WTC11 (cell line): Measurements from ENCODE around the gene MSANTD2. TPM values are rescaled to one million over a fixed set of nuclear protein-coding genes. Genes with fewer than 3 reads are reported as not detected.

Source experiments
- ATAC-seq: fragments of 200-7000 bp; cut with Tn5 transposase; 2 replicates; pipeline ENCODE4 v1.10.0; 2021; ENCODE audit warnings: mild to moderate bottlenecking, moderate library complexity
- CTCF ChIA-PET: fragments of 300-600 bp; sonication (Branson Sonifier 250); formaldehyde crosslinking; loops from one replicate; lab custom pipeline; 2021; ENCODE audit warnings: antibody characterized with exemption; lab: Charles Lee
- POLR2A ChIA-PET: fragments of 350-600 bp; sonication (Branson Sonifier 250); formaldehyde crosslinking; loops from one replicate; lab custom pipeline; 2021; ENCODE audit warnings: antibody characterized with exemption; lab: Charles Lee
- DNase-seq: peaks from one replicate; pipeline ENCODE4 v3.0.0; 2021; ENCODE audit warnings: low spot score
- H3K27ac Mint-ChIP-seq: 2 replicates; pipeline ENCODE4 v1.8.0; 2021; ENCODE audit warnings: mixed read lengths
- H3K27me3 Mint-ChIP-seq: 2 replicates; pipeline ENCODE4 v1.8.0; 2021; ENCODE audit warnings: low read depth, mild to moderate bottlenecking, moderate library complexity, mixed read lengths
- H3K36me3 Mint-ChIP-seq: 2 replicates; pipeline ENCODE4 v1.8.0; 2021; ENCODE audit warnings: mixed read lengths
- H3K4me1 Mint-ChIP-seq: 2 replicates; pipeline ENCODE4 v1.8.0; 2022; ENCODE audit warnings: mixed read lengths
- H3K4me3 Mint-ChIP-seq: 2 replicates; pipeline ENCODE4 v1.8.0; 2021; ENCODE audit warnings: mild to moderate bottlenecking, moderate library complexity, mixed read lengths
- H3K9me3 Mint-ChIP-seq: 2 replicates; pipeline ENCODE4 v1.8.0; 2021; ENCODE audit warnings: mixed read lengths
- CREM ChIP-seq: sonication (generic); formaldehyde crosslinking; IDR thresholded peaks from 2 replicates; pipeline ENCODE4 v1.8.1; 2022; ENCODE audit warnings: mild to moderate bottlenecking, missing genetic modification reagents, moderate library complexity
- EMX1 ChIP-seq: fragments of 250-450 bp; sonication (Bioruptor Pico); IDR thresholded peaks from 2 replicates; pipeline ENCODE4 v1.8.0; 2021; ENCODE audit warnings: mild to moderate bottlenecking
- FOXK1 ChIP-seq: sonication (generic); formaldehyde crosslinking; IDR thresholded peaks from 2 replicates; pipeline ENCODE4 v1.8.0; 2022; ENCODE audit warnings: mild to moderate bottlenecking, moderate library complexity, missing genetic modification reagents
- GABPB1 ChIP-seq: sonication (generic); formaldehyde crosslinking; IDR thresholded peaks from 2 replicates; pipeline ENCODE4 v1.8.1; 2023; ENCODE audit warnings: mild to moderate bottlenecking, missing genetic modification reagents
- NR2C2 ChIP-seq: sonication (generic); formaldehyde crosslinking; IDR thresholded peaks from 2 replicates; pipeline ENCODE4 v1.8.0; 2022; ENCODE audit warnings: mild to moderate bottlenecking, missing genetic modification reagents
- PRRX2 ChIP-seq: fragments of 250-450 bp; sonication (Bioruptor Pico); IDR thresholded peaks from 2 replicates; pipeline ENCODE4 v1.8.0; 2021; ENCODE audit warnings: mild to moderate bottlenecking
- SOX15 ChIP-seq: fragments of 250-450 bp; sonication (Bioruptor Pico); IDR thresholded peaks from 2 replicates; pipeline ENCODE4 v1.9.0; 2021; ENCODE audit warnings: mild to moderate bottlenecking
- TEAD4 ChIP-seq: sonication (generic); formaldehyde crosslinking; IDR thresholded peaks from 2 replicates; pipeline ENCODE4 v1.8.0; 2022; ENCODE audit warnings: mild to moderate bottlenecking, missing genetic modification reagents
- total RNA-seq: library from RNA; stranded (reverse); gene quantifications from 3 replicates; pipeline ENCODE4 v1.2.3, GENCODE V29; 2021
- TF ChIP-seq, protein P1 (sequence below): sonication (generic); formaldehyde crosslinking; IDR thresholded peaks from 2 replicates; pipeline ENCODE4 v1.8.1; 2023; ENCODE audit warnings: mild to moderate bottlenecking, missing genetic modification reagents
- TF ChIP-seq, protein P2 (sequence below): sonication (generic); formaldehyde crosslinking; IDR thresholded peaks from 2 replicates; pipeline ENCODE4 v1.8.1; 2022; ENCODE audit warnings: missing genetic modification reagents, borderline replicate concordance
- TF ChIP-seq, protein P3 (sequence below): sonication (generic); formaldehyde crosslinking; IDR thresholded peaks from 2 replicates; pipeline ENCODE4 v1.8.1; 2022; ENCODE audit warnings: low read depth, missing genetic modification reagents, borderline replicate concordance
- TF ChIP-seq, protein P4 (sequence below): sonication (generic); formaldehyde crosslinking; IDR thresholded peaks from 2 replicates; pipeline ENCODE4 v1.8.1; 2023; ENCODE audit warnings: mild to moderate bottlenecking, missing genetic modification reagents
- TF ChIP-seq, protein P5 (sequence below): sonication (generic); formaldehyde crosslinking; IDR thresholded peaks from 2 replicates; pipeline ENCODE4 v1.8.0; 2022; ENCODE audit warnings: mild to moderate bottlenecking, missing genetic modification reagents

MSANTD2 gene
- total RNA-seq, 1 experiment from 2014 or later = 17.5 TPM

DNA sequence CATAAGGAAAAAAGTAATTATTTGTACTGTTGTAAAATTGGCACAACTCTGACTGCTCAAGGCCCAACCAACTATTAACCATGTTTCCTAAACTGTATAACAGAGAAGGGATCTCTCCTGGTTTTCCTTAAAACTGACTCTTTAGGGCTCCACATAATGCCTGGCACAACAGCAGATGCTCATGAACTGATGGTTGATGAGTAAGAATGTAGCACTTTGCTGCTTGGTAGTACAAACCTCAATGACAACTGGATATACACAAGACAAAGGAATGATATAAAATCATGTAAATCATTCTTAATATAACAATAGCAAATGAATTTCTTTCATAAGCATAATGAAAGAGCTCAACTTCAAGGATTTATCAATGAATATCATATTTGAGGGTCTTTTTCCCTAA, 11.7 kb downstream of the MSANTD2 start:
- DNase-seq = no peak
- no peaks in the 10 kb centered on the region for H3K36me3 Mint-ChIP-seq
- H3K27ac Mint-ChIP-seq = no peak overlapping the region
- no peaks in the 10 kb centered on the region for H3K27me3 Mint-ChIP-seq
- ChIA-PET POLR2A (no interaction called here), CTCF (interaction anchor here (2.9 kb wide), 1 partner anchor 25 kb away, joined by 11 read pairs; no protein-coding TSS in a partner anchor)
- ATAC-seq = no peak
- no peaks in the 10 kb centered on the region for H3K9me3 Mint-ChIP-seq
- H3K4me1 Mint-ChIP-seq = peaks cover 42% of the 10 kb centered on the region
- H3K4me3 Mint-ChIP-seq = no peak overlapping the region
- no peak for TF ChIP-seq NR2C2 (CRISPR knock-in tag)
- no peak for TF ChIP-seq CREM (CRISPR knock-in tag)
- no peak for TF ChIP-seq SOX15 (CRISPR knock-in tag)
- TF ChIP-seq EMX1 (CRISPR knock-in tag) = no peak
- TF ChIP-seq GABPB1 = no peak
- TF ChIP-seq, protein P1, sequence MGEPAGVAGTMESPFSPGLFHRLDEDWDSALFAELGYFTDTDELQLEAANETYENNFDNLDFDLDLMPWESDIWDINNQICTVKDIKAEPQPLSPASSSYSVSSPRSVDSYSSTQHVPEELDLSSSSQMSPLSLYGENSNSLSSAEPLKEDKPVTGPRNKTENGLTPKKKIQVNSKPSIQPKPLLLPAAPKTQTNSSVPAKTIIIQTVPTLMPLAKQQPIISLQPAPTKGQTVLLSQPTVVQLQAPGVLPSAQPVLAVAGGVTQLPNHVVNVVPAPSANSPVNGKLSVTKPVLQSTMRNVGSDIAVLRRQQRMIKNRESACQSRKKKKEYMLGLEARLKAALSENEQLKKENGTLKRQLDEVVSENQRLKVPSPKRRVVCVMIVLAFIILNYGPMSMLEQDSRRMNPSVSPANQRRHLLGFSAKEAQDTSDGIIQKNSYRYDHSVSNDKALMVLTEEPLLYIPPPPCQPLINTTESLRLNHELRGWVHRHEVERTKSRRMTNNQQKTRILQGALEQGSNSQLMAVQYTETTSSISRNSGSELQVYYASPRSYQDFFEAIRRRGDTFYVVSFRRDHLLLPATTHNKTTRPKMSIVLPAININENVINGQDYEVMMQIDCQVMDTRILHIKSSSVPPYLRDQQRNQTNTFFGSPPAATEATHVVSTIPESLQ = no peak
- no peak for TF ChIP-seq PRRX2 (CRISPR knock-in tag)
- TF ChIP-seq, protein P2, sequence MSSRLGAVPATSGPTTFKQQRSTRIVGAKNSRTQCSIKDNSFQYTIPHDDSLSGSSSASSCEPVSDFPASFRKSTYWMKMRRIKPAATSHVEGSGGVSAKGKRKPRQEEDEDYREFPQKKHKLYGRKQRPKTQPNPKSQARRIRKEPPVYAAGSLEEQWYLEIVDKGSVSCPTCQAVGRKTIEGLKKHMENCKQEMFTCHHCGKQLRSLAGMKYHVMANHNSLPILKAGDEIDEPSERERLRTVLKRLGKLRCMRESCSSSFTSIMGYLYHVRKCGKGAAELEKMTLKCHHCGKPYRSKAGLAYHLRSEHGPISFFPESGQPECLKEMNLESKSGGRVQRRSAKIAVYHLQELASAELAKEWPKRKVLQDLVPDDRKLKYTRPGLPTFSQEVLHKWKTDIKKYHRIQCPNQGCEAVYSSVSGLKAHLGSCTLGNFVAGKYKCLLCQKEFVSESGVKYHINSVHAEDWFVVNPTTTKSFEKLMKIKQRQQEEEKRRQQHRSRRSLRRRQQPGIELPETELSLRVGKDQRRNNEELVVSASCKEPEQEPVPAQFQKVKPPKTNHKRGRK (CRISPR knock-in tag) = no peak

DNA sequence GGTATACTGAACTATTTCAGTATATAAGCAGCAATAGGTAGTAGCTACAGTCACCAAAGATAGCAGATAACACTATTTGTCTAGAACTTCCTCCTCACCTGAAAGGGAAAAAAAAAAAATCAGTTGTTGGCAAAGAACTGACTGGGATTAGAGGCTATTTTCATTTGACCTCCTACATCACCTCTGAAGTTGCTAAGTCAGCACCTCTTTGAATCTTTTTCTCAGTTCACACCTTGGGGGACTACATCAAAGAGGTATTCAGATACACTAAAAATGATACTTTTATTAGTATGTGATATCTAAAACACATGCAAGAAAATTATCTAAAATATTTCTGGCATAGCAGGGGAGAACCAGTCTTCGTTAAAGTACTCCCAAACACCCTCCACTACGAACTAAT, 16.2 kb downstream of the MSANTD2 start:
- no peak for DNase-seq
- POLR2A ChIA-PET = no interaction called here
- ATAC-seq = no peak

DNA sequence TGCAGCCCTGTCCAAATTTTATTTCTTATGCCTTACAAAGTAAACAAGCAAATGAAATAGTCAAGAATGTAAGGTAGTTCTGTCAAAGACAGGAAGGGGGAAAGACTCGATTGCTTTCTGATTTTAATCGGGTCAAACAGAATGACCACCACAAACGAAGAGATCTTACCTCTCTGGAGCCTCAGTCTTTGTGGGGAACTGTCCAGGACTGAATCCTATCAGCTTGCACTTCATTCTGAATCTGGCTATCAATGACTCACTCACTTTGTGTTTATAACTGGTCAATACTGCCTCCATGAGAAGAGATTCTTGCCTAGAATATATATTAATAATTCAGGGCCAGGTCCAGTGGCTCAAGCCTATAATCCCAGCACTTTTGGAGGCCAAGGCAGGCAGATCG, 17.2 kb downstream of the MSANTD2 start:
- no peaks in the 10 kb centered on the region for H3K27me3 Mint-ChIP-seq
- ATAC-seq = no peak
- H3K27ac Mint-ChIP-seq = no peak overlapping the region
- no peaks in the 10 kb centered on the region for H3K36me3 Mint-ChIP-seq
- POLR2A ChIA-PET = interaction anchor here (0.6 kb wide), 1 partner anchor 20 kb away, joined by 3 read pairs; no protein-coding TSS in a partner anchor
- H3K4me3 Mint-ChIP-seq = no peak overlapping the region
- TF ChIP-seq, protein P3, sequence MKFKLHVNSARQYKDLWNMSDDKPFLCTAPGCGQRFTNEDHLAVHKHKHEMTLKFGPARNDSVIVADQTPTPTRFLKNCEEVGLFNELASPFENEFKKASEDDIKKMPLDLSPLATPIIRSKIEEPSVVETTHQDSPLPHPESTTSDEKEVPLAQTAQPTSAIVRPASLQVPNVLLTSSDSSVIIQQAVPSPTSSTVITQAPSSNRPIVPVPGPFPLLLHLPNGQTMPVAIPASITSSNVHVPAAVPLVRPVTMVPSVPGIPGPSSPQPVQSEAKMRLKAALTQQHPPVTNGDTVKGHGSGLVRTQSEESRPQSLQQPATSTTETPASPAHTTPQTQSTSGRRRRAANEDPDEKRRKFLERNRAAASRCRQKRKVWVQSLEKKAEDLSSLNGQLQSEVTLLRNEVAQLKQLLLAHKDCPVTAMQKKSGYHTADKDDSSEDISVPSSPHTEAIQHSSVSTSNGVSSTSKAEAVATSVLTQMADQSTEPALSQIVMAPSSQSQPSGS (CRISPR knock-in tag) = no peak
- TF ChIP-seq TEAD4 (CRISPR knock-in tag) = no peak
- H3K9me3 Mint-ChIP-seq = no peaks in the 10 kb centered on the region
- DNase-seq = no peak
- CTCF ChIA-PET = interaction anchor here (1.1 to 2.8 kb wide), 3 partner anchors 11 to 37 kb away, joined by 3 to 12 read pairs (median 7); partner anchors contain the start of gene ESAM
- H3K4me1 Mint-ChIP-seq = no peaks in the 10 kb centered on the region

More for the DNA sequence above, 16.2 kb downstream of the MSANTD2 start:
- Mint-ChIP-seq H3K9me3 (no peaks in the 10 kb centered on the region), H3K4me3 (no peak overlapping the region), H3K4me1 (no peaks in the 10 kb centered on the region), H3K36me3 (no peaks in the 10 kb centered on the region), H3K27ac (no peak overlapping the region), H3K27me3 (no peaks in the 10 kb centered on the region)
- CTCF ChIA-PET = interaction anchor here (1.8 to 2.8 kb wide), 2 partner anchors 10 to 21 kb away, joined by 7 to 12 read pairs; partner anchors contain the start of gene ESAM
- TF ChIP-seq FOXK1 (CRISPR knock-in tag) = no peak
- TF ChIP-seq, protein P4, sequence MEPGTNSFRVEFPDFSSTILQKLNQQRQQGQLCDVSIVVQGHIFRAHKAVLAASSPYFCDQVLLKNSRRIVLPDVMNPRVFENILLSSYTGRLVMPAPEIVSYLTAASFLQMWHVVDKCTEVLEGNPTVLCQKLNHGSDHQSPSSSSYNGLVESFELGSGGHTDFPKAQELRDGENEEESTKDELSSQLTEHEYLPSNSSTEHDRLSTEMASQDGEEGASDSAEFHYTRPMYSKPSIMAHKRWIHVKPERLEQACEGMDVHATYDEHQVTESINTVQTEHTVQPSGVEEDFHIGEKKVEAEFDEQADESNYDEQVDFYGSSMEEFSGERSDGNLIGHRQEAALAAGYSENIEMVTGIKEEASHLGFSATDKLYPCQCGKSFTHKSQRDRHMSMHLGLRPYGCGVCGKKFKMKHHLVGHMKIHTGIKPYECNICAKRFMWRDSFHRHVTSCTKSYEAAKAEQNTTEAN = no peak
- TF ChIP-seq, protein P5, sequence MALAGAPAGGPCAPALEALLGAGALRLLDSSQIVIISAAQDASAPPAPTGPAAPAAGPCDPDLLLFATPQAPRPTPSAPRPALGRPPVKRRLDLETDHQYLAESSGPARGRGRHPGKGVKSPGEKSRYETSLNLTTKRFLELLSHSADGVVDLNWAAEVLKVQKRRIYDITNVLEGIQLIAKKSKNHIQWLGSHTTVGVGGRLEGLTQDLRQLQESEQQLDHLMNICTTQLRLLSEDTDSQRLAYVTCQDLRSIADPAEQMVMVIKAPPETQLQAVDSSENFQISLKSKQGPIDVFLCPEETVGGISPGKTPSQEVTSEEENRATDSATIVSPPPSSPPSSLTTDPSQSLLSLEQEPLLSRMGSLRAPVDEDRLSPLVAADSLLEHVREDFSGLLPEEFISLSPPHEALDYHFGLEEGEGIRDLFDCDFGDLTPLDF (CRISPR knock-in tag) = no peak
